ENCODE measurements around the gene CBFA2T2. TPM values are rescaled to one million over a fixed set of nuclear protein-coding genes. Genes with fewer than 3 reads are reported as not detected.

The CBFA2T2 gene
- total RNA-seq, 1 donor from 2014 or later, result 84.1 TPM

GRCh38 chr20:33664762-33665144, 174.9 kb downstream of the CBFA2T2 start:
- DNase-seq, result no peak
- H3K36me3 Mint-ChIP-seq (ENCODE audit: unreplicated experiment), result no peaks in the 10 kb centered on the region

GRCh38 chr20:33666293-33667244, 176.7 kb downstream of the CBFA2T2 start, which contains the start of gene ACTL10:
TSS of gene ACTL10 (plus strand) at chr20:33666943. CDS start at chr20:33667498, 555 bp downstream.
- peaks cover 23% of the 10 kb centered on the region for H3K9me3 Mint-ChIP-seq (ENCODE audit: unreplicated experiment)
- H3K4me3 Mint-ChIP-seq (ENCODE audit: unreplicated experiment), result peak within 1 kb of the TSS; percentile 91
- no peak for TF ChIP-seq CTCF (IDR thresholded peaks at IDR 0.05; ENCODE audit: partially characterized antibody, unreplicated experiment)
- H3K27me3 Mint-ChIP-seq (ENCODE audit: unreplicated experiment), result peaks cover 7% of the 10 kb centered on the region
- DNase-seq, result peak; percentile 91
- H3K4me1 Mint-ChIP-seq (ENCODE audit: low read depth, unreplicated experiment), result peaks cover 29% of the 10 kb centered on the region
- H3K36me3 Mint-ChIP-seq (ENCODE audit: unreplicated experiment), result no peaks in the 10 kb centered on the region
- peak within 1 kb of the TSS; percentile 68 for H3K27ac Mint-ChIP-seq (ENCODE audit: unreplicated experiment)

More at GRCh38 chr20:33664762-33665144, 174.9 kb downstream of the CBFA2T2 start:
- TF ChIP-seq CTCF (IDR thresholded peaks at IDR 0.05; ENCODE audit: partially characterized antibody, unreplicated experiment), result no peak
- Mint-ChIP-seq H3K27me3 (ENCODE audit: unreplicated experiment) (peaks cover 7% of the 10 kb centered on the region), H3K4me3 (ENCODE audit: unreplicated experiment) (peak overlapping the region; percentile 85), H3K4me1 (ENCODE audit: low read depth, unreplicated experiment) (peaks cover 25% of the 10 kb centered on the region), H3K27ac (ENCODE audit: unreplicated experiment) (peak overlapping the region; percentile 77), H3K9me3 (ENCODE audit: unreplicated experiment) (peaks cover 20% of the 10 kb centered on the region)

GRCh38 chr20:33667245-33667675, 177.4 kb downstream of the CBFA2T2 start:
- Mint-ChIP-seq H3K27me3 (ENCODE audit: unreplicated experiment) (peaks cover 7% of the 10 kb centered on the region), H3K4me3 (ENCODE audit: unreplicated experiment) (peak overlapping the region; percentile 76), H3K9me3 (ENCODE audit: unreplicated experiment) (peaks cover 21% of the 10 kb centered on the region), H3K36me3 (ENCODE audit: unreplicated experiment) (no peaks in the 10 kb centered on the region), H3K27ac (ENCODE audit: unreplicated experiment) (no peak overlapping the region), H3K4me1 (ENCODE audit: low read depth, unreplicated experiment) (peaks cover 34% of the 10 kb centered on the region)
- no peak for DNase-seq
- no peak for TF ChIP-seq CTCF (IDR thresholded peaks at IDR 0.05; ENCODE audit: partially characterized antibody, unreplicated experiment)

- peaks cover 5% of the 10 kb centered on the region for H3K27me3 Mint-ChIP-seq (ENCODE audit: unreplicated experiment)
- peaks cover 32% of the 10 kb centered on the region for H3K4me1 Mint-ChIP-seq (ENCODE audit: low read depth, unreplicated experiment)
- peak overlapping the region; percentile 76 for H3K4me3 Mint-ChIP-seq (ENCODE audit: unreplicated experiment)
- no peaks in the 10 kb centered on the region for H3K36me3 Mint-ChIP-seq (ENCODE audit: unreplicated experiment)
- DNase-seq, result peak; percentile 93
- peak overlapping the region; percentile 28 for H3K27ac Mint-ChIP-seq (ENCODE audit: unreplicated experiment)
- peak; percentile 96 for TF ChIP-seq CTCF (IDR thresholded peaks at IDR 0.05; ENCODE audit: partially characterized antibody, unreplicated experiment)
- peaks cover 20% of the 10 kb centered on the region for H3K9me3 Mint-ChIP-seq (ENCODE audit: unreplicated experiment)
These were observed 178.0 kb downstream of the CBFA2T2 start for GRCh38 chr20:33667676-33668465.
